Measurements from ENCODE around the gene TSPAN9.
"Not testable (repeated sequence)": the region's sequence is repeated elsewhere in the genome, so short reads cannot be mapped to it uniquely, and the experiment has no call there.

- not testable (repeated sequence) for TF ChIP-seq POLR2A (IDR thresholded peaks at IDR 0.05; ENCODE audit: low read depth); POLR2AphosphoS5 (IDR thresholded peaks at IDR 0.05); CTCF (IDR thresholded peaks at IDR 0.05)
These were observed 11.3 kb upstream of the TSPAN9 start for GRCh38 chr12:3065846-3066245.
